ENCODE results near the gene WNT10A. TPM values are rescaled to one million over a fixed set of nuclear protein-coding genes. Genes with fewer than 3 reads are reported as not detected.
"Not testable (repeated sequence)": the region's sequence is repeated elsewhere in the genome, so short reads cannot be mapped to it uniquely, and the experiment has no call there.

WNT10A gene
- total RNA-seq, 4 donors from 2014 or later, result 0.15 to 0.97 TPM; not detected in 2

- H3K4me3 ChIP-seq, result no peak overlapping the region
- intact Hi-C loops (cut with DNase I; ENCODE audit: low total_unique reads), result no loop called here
- H3K27me3 ChIP-seq, result no peaks in the 10 kb centered on the region
- no peak for DNase-seq
- no peaks in the 10 kb centered on the region for H3K9me3 ChIP-seq
- no peak overlapping the region for H3K27ac ChIP-seq
- no peak for TF ChIP-seq POLR2A (IDR thresholded peaks at IDR 0.05)
- no peaks in the 10 kb centered on the region for H3K4me1 ChIP-seq
- H3K36me3 ChIP-seq, result no peaks in the 10 kb centered on the region
Measured at GRCh38 chr2:218924757-218925156, 44.1 kb downstream of the WNT10A start.

DNA sequence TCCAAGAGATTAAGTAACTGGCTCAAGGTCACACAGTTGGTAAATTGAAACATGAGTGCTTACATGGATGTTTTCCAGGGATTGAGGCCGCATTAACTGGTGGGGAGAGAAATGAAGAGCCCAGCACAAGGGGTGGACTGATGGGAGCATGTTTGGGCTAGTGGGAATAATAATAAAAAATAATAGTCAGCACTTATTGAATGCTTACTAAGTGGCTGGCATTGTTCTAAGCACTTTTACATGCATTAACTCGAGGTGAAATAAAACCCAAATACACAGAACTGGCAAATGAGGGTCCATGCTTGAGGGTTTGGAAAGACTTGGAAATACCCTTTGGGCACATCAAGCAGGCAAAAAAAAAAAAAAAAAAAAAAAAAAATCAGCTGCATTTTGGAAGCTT is 44.8 kb downstream of the WNT10A start:
- Histone ChIP-seq H3K36me3 (no peaks in the 10 kb centered on the region), H3K9me3 (no peaks in the 10 kb centered on the region), H3K4me3 (no peak overlapping the region), H3K27ac (no peak overlapping the region), H3K4me1 (no peaks in the 10 kb centered on the region), H3K27me3 (no peaks in the 10 kb centered on the region)
- intact Hi-C loops (cut with DNase I; ENCODE audit: low total_unique reads), result no loop called here
- no peak for TF ChIP-seq POLR2A (IDR thresholded peaks at IDR 0.05)
- TF ChIP-seq, protein P1, sequence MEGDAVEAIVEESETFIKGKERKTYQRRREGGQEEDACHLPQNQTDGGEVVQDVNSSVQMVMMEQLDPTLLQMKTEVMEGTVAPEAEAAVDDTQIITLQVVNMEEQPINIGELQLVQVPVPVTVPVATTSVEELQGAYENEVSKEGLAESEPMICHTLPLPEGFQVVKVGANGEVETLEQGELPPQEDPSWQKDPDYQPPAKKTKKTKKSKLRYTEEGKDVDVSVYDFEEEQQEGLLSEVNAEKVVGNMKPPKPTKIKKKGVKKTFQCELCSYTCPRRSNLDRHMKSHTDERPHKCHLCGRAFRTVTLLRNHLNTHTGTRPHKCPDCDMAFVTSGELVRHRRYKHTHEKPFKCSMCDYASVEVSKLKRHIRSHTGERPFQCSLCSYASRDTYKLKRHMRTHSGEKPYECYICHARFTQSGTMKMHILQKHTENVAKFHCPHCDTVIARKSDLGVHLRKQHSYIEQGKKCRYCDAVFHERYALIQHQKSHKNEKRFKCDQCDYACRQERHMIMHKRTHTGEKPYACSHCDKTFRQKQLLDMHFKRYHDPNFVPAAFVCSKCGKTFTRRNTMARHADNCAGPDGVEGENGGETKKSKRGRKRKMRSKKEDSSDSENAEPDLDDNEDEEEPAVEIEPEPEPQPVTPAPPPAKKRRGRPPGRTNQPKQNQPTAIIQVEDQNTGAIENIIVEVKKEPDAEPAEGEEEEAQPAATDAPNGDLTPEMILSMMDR (IDR thresholded peaks at IDR 0.05), result no peak
- DNase-seq, result no peak

- no peak overlapping the region for H3K27ac ChIP-seq
- no peaks in the 10 kb centered on the region for H3K36me3 ChIP-seq
- no peaks in the 10 kb centered on the region for H3K27me3 ChIP-seq
- intact Hi-C loops (cut with DNase I; ENCODE audit: low total_unique reads), result no loop called here
- H3K4me3 ChIP-seq, result no peak overlapping the region
- no peaks in the 10 kb centered on the region for H3K9me3 ChIP-seq
- TF ChIP-seq POLR2A (IDR thresholded peaks at IDR 0.05), result no peak
- TF ChIP-seq, protein P1 (IDR thresholded peaks at IDR 0.05), result no peak
- H3K4me1 ChIP-seq, result no peaks in the 10 kb centered on the region
- no peak for DNase-seq
Measured at GRCh38 chr2:218927422-218927821, 46.8 kb downstream of the WNT10A start.

DNA sequence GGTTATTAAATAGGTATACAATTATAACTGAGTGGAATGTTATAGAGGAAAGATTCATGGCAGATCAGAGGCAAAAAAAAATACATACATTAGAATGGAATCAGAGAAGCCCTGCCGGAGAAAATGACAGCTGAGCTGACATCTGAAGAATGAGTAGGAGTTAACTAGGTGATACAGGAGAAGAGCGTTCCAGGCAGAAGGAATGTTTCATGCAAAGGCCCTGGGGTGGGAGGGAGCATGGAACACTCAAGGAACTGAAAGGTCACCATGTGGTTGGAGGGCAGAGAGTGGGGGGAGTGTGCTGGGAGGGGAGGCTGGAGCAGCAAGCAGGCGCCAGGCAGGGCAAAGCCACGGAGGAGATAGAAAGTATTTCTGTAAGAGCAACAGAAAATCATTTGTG is 47.2 kb downstream of the WNT10A start:
- H3K36me3 ChIP-seq, result no peaks in the 10 kb centered on the region
- no peaks in the 10 kb centered on the region for H3K27me3 ChIP-seq
- DNase-seq, result no peak
- TF ChIP-seq POLR2A (IDR thresholded peaks at IDR 0.05), result no peak
- TF ChIP-seq, protein P1 (IDR thresholded peaks at IDR 0.05), result no peak
- H3K27ac ChIP-seq, result no peak overlapping the region
- intact Hi-C loops (cut with DNase I; ENCODE audit: low total_unique reads), result no loop called here
- no peaks in the 10 kb centered on the region for H3K9me3 ChIP-seq
- H3K4me1 ChIP-seq, result no peaks in the 10 kb centered on the region
- no peak overlapping the region for H3K4me3 ChIP-seq

- H3K27ac ChIP-seq; H3K9me3 ChIP-seq; DNase-seq; H3K4me3 ChIP-seq; H3K36me3 ChIP-seq; intact Hi-C loops (cut with DNase I; ENCODE audit: low total_unique reads); H3K27me3 ChIP-seq; H3K4me1 ChIP-seq: not testable (repeated sequence)
Measured at GRCh38 chr2:218930488-218930887, 49.8 kb downstream of the WNT10A start.

- H3K36me3 ChIP-seq; H3K9me3 ChIP-seq; H3K4me3 ChIP-seq; H3K4me1 ChIP-seq; intact Hi-C loops (cut with DNase I; ENCODE audit: low total_unique reads); H3K27me3 ChIP-seq; H3K27ac ChIP-seq; DNase-seq: not testable (repeated sequence)
Measured at GRCh38 chr2:218931751-218932150, 51.1 kb downstream of the WNT10A start.

Small RNAs within 50 kb of the gene (small RNA-seq; reads per million reads assigned to genes)
- gene RNU6-642P, result not detected

Other genes with a start within 250 kb of the WNT10A start
- 10 to 100 TPM; 11.8 to 40.3 (median 15.7) TPM for gene ZNF142, start 221.2 kb upstream of the WNT10A start, total RNA-seq
- gene BCS1L, start 221.2 kb upstream of the WNT10A start, total RNA-seq, result 10 to 100 TPM in 2 of 4 donors, 1 to 10 TPM in 1, not detected in 1; 7.4 to 40.0 (median 29.9) TPM
- 10 to 100 TPM in 2 of 4 donors, 1 to 10 TPM in 2; 5.6 to 33.8 (median 11.5) TPM for gene RNF25, start 208.8 kb upstream of the WNT10A start, total RNA-seq
- 10 to 100 TPM in 3 of 4 donors, 1 to 10 TPM in 1; 7.4 to 52.1 (median 45.5) TPM for gene STK36, start 208.8 kb upstream of the WNT10A start, total RNA-seq
- gene TTLL4, start 170.0 kb upstream of the WNT10A start, total RNA-seq, result 100 to 1,000 TPM in 1 of 4 donors, 10 to 100 TPM in 3; 13.1 to 117 (median 25.7) TPM
- gene CYP27A1, start 98.7 kb upstream of the WNT10A start, total RNA-seq, result 10 to 100 TPM in 2 of 4 donors, 1 to 10 TPM in 2; 4.1 to 15.7 (median 8.7) TPM
- gene PRKAG3, start 49.0 kb upstream of the WNT10A start, total RNA-seq, result not detected
- 1 to 10 TPM in 3 of 4 donors, not detected in 1; 1.0 to 2.1 (median 1.9) TPM for gene WNT6, start 21.0 kb upstream of the WNT10A start, total RNA-seq
- not detected for gene CDK5R2, start 78.8 kb downstream of the WNT10A start, total RNA-seq
- not detected for gene FEV, start 104.3 kb downstream of the WNT10A start, total RNA-seq
- not detected for gene CRYBA2, start 112.6 kb downstream of the WNT10A start, total RNA-seq
- 1 to 10 TPM in 3 of 4 donors, under 1 TPM in 1; 0.21 to 3.5 (median 1.9) TPM for gene CFAP65, start 160.7 kb downstream of the WNT10A start, total RNA-seq
- under 1 TPM in 1 of 4 donors, not detected in 3; 0.83 TPM for gene IHH, start 180.1 kb downstream of the WNT10A start, total RNA-seq